ENCODE results near the gene MS4A6A.
"Not testable (repeated sequence)": the region's sequence is repeated elsewhere in the genome, so short reads cannot be mapped to it uniquely, and the experiment has no call there.

MS4A6A gene

DNA sequence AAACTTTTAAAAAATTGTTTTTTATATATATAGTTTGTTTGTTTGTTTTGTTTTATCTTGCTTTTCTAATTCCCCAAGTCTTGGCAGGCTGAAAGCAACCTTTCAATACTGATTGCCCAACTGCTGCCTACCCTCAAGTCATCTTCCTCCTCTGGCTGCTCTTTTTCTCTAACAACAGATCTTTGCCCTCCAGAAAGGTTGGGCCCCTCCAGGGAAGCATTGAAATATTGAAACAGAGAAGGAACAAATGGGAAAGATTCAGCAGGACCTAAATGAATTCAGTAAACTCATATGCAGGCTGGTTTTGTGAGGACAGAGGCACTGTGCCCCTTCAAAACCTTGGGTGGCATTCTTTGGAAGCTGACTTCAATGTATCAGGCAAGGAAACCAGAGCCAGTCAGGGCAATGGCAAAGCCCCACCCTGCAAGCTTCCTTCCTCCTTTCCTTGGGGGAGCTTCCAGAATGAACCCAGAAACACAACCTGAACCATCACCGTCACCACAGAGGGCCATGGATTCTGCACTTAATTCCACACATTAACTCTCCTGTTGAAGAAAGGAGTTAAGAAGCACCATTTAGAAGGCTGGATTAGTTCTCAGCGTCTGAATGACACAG, 815 bp upstream of the MS4A6A start:
- DNase-seq (ENCODE audit: low read depth, low spot score): no peak

DNA sequence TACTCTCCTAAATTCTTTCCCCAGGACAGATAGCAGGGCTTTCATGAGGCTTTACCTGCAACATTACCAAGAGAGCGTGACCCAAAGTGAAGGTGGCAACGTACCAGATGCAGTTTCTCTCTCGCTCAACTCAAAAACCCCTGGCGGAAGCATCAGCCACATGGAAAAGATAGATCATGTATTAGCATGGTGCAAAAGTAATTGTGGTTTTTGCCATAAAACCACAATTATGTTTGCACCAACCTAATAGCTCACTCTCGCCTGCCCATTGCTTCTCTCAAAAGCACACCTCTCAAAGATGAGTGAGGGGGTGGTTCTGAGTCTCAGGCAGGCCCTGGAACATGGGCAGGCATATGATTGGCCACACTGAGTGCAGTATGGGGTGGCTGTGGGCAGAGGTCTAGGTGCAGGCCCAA, 7.0 kb downstream of the MS4A6A start:
- no peak for DNase-seq (ENCODE audit: low read depth, low spot score)

DNA sequence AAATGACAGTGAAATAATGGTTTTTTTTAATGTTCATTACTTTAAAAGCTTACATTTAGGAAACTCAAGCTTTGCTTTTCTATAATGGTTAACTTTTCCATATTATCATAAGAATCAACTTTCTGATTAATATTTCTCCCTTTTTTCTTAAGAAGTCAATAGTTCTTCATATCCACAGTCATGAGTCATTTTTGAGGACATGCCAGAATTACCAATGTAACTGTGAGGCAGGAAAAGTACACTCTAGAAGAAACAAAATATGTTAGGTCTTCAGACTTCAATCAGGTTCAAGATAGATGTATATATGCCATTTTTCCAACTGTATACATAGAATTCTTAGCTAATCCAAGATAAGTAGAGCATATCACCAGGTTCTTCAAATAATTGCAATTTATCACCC, 10.9 kb downstream of the MS4A6A start:
- no peak for DNase-seq (ENCODE audit: low read depth, low spot score)

DNA sequence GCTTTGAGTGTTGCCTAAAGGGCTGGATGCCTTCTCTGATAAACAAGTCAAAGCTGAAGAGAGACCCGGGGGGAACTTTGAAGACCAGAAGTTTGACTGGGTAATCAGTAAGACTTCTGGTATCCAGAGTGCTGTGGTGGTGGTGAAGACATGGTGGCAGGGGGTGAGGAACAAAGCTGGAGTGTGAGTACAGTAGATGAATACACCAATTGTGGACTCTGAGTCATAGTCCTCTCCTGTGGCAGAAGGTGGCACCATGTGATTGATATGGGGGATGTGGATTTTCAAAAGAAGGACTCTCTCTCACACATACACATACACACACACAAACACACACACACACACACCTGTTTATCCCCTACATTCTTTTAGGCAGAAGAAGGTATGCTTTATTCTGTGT, 12.3 kb downstream of the MS4A6A start:
- DNase-seq (ENCODE audit: low read depth, low spot score): no peak

DNA sequence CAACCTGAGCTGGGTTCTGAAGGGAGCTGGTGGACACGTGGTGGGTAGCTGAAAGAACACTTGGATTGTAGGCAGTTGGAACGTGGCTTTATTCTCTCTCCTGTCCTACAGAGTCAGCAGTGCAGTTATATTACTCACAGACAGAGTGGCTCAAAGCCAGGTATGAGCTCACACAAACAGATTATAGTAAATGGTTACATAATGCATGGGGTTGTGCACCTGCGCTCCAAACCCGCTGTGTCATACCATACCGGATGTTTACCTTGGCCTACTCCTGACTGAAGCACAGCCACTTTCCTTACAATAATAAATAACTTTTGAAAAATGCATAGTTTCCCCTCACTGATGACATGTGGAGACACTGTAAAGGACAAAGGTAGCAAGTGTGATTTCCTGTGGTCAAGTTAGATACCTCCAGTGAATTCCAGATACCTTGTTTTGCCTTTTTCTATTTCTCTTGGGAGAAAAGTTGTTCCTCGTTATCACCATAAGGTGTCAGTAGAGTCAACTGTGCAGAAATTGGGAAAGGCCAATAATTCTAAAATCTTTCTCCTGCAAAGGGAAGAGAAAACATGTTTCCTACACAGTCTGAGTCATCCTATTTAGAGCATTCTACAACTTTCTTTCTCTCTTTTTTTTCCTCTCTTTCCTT, 13.5 kb downstream of the MS4A6A start:
- DNase-seq (ENCODE audit: low read depth, low spot score): peak; percentile 6

DNA sequence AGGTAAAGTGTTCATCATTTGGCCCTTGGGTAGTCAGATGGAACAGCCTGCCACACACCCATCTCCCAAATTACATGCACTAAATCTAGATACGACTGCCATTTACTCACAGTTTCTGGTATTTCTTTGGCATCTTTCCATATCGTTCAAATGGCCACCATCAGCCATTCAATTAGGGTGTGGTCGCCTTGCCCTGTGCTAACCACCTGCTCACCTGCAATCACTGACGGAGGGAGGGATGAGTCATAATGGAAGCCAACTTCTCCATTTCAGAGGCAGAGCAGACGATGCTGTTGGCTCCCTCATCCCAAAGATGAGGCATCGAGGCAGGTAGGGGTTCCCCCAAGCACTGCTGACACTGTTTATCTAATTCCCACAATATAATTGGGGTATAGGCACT, 14.6 kb downstream of the MS4A6A start:
- no peak for DNase-seq (ENCODE audit: low read depth, low spot score)

DNA sequence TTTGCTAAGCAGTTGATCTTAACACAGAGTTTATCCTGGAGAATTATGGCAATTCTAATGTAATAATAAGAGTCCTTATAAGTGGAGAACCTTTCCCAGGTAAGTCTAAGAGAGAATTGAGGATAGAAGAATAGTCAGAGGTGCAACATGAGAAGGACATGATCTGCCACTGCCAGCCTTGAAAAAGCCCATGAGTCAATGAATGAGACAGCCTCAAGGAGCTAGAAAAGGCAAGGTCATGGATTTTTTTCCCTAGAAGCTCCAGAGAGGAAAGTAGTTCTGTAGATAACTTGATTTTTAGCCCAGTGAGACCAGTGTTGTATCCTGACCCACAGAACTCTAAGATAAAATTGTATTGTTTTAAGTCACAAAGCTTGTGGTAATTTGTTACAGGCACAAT, 16.9 kb downstream of the MS4A6A start:
- DNase-seq (ENCODE audit: low read depth, low spot score): no peak

DNA sequence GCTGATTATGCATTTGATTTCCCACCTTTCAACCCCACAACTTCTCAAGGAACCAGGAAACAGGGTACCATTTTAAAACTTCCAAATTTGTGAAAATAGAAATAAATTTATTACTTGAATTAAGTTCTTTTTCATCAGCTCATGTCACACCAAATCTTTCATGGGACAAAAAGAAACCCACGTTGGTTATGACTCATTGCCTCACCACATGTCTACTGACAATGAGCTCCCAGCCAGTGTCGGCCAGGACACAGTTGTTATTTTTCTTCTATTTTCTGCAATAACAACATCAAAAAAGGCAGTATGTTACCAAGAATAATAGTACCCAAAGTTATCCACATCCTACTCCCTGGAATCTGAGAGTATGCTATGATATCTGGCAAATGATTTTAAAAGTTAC, 17.3 kb downstream of the MS4A6A start:
- DNase-seq (ENCODE audit: low read depth, low spot score): no peak

DNA sequence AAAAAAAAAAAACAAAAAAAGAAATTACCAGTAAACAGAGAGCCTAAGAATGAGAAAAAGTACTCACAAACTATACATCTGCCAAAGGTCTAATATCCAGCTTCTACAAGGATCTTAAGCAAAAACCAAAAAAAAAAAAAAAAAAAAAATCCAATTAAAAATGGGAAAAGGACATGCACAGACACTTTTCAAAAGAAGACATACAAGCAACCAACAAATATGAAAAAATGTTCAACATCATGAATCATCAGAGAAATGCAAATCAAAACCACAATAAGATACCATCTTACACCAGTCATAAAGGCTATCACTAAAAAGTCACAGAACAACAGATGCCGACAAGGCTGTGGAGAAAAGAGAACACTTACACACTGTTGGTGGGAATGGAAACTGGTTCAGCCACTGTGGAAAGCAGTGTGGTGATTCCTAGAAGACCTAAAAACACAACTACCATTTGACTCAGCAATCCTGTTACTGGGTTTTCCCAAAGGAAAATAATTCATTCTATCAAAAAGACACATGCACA, 18.3 kb downstream of the MS4A6A start:
- DNase-seq (ENCODE audit: low read depth, low spot score): no peak

DNA sequence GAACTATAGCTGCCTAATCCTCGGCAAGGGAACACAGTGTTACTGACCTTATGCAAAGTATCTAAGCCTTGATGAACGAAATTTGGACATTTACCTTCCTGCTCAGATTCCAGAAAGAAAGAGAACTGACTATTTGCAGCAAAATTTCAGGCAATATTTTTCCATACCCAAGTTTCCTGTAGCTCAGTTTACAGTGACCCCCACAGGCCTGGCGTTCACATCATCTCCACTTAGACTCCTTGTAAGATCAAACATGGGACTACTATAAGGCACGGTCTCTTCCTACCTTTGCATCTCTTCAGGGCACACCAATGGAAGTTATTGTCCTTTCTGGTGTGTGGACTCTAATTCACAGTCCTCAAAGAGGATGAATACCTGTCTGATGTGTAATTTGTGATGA, 21.1 kb downstream of the MS4A6A start:
- DNase-seq (ENCODE audit: low read depth, low spot score): no peak

DNA sequence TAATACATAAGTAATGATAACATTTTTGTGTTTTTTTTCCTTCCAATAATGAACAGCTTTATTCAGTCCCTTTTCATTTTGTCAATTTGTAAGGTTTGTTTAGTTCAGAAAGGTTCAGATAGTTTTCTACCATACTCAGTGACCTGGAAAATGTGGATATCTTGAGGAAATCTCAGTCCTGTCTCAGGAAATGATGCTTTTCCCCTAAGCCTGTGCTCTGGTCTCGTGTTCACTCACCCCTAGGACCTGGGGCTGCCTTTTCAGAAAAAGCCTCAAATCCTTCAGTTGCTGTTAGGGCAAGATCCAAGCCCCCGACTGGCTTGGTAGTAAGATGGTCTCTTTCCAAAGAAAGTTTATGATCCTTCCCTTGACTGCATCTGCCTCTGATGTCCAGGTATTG, 21.8 kb downstream of the MS4A6A start:
- no peak for DNase-seq (ENCODE audit: low read depth, low spot score)

DNA sequence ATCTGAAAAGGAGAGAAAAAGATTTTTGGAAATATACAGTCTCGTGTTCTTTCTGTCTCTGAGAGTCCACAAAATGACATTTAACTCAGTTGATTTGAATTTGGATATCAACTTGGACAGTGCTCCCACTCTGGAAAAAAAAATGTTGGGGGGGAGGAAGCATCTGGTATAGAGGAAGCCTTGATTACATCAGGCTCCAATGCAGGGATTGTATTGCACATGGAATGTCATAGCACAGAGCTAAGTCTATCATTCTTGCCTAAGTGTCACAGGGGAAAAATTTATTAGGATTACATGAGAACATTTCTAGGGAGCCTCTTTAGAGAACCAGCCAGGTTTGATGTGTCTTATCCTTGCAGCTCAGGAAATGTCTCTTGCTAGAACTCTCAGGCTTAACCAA, 23.0 kb downstream of the MS4A6A start:
- no peak for DNase-seq (ENCODE audit: low read depth, low spot score)

DNA sequence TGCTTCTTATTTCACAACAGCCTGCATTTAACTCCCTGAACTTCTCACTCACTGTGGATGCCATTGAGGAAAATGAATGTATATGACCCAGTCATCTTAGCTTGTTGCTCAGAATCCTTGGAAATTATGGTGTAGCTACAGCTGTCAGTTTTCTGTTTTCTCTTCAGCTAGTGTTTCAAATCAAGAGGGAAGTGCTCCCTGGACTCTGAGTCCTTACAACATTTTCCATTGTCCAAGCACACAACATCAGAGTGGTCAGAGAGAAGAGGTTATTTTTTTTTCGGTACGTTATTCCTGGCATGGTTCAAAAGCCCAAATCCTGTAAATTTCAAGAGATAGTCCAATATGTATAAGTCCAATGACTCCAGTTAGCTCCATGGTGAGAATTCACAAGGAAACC, 23.6 kb downstream of the MS4A6A start:
- no peak for DNase-seq (ENCODE audit: low read depth, low spot score)

DNA sequence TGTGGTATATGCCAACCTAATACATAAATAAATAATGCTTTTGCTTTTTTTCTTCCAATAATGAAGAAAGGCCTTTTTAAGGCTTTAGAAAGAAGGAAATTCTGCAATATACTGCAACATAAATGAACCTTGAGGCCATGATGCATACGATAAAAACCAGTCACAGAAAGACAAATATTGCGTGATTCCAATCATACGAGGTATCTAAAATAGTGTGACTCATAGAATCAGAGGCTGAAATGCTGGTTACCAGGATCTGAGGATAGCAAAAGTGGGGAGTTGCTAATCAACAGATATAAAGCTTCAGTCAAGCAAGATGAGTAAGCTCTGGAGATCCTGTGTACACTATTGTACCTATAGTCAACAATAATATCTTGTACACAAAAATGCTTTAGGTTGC, 24.2 kb downstream of the MS4A6A start:
- DNase-seq (ENCODE audit: low read depth, low spot score): no peak

DNA sequence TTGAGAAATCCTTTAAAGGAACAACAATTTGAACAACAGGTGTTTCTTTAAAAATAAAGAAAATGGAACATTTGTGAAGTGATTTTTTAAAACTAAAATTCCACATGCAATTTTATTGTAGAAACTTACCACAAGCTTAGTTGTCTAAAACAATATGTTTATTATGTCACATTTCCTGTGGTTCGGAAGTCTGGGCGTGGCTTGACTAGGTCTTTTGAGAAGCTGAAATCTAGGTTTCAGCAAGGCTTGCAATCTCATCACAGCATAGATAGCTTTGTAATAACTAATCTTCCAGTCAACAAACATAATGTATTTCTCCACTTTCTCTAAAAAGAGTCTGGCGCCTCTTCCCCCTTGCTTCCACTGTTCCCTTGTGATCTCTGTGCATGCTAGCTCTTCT, 27.0 kb downstream of the MS4A6A start:
- DNase-seq (ENCODE audit: low read depth, low spot score): no peak

DNA sequence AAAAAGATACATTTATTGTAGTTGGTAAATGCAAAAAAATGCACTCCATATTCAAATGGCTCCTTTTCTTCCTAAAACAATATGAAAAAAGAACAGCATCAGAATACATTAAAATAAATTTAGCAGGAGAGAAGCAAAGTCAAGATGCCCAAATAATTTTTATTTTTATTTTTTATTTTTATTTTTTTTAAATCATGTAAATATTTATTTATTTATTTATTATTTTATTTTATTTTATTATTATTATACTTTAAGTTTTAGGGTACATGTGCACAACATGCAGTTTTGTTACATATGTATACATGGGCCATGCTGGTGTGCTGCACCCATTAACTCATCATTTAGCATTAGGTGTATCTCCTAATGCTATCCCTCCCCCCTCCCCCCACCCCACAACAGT, 30.2 kb downstream of the MS4A6A start:
- not testable (repeated sequence) for DNase-seq (ENCODE audit: low read depth, low spot score)

DNA sequence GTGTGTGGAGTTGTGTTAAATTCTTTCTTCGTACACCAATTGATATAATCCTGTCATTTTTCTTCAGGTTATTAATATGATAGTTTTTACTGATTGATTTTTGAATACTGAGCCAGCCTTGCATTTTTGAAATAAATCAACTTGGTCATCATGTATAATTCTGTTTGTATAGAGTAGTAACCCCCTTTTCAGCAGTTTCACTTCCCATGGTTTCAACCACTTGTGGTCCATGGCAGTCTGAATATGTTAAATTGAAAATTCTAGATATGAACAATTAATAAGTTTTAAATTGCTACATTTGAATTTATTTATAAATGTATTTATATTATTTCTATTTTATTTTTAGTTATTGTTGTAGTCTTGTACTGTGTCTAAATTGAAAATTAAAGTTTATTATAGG, 32.6 kb downstream of the MS4A6A start:
- no peak for DNase-seq (ENCODE audit: low read depth, low spot score)

DNA sequence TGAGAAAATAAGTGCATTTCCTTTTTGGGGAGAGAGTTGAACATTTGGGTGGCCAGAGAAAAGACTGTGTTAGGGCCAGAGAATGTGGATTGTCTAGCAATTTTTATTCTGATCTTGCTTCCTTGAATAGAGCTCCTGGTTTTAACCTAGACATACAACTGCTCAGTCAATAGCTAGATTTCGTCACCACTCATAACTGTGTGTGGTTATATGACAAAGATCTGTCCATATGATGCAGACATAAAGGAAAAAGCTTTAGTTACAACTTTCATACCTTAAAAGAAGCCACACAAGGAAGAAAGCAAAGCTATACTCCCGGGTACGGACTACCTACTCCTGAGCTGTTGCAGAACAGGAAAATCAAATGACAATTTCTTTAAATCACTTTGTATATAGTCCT, 37.2 kb downstream of the MS4A6A start:
- no peak for DNase-seq (ENCODE audit: low read depth, low spot score)

DNA sequence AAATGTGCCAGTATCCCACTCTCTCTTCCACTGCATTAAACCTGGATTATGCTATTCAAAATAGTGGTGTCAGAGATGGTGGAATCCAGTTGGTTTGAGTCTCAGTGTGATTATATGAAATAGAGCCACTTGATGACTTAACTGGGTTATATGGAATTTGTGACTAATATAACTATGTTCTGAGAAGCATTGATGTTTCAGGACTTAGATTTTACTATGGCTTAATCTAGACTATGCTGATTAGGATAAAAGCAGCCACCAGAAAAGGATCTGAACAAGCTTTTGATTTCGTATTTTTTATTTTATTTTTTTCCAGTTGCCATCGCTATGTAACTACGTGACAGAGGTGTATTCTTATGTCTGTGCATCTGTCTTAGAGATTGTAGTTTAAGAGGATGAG, 39.1 kb downstream of the MS4A6A start:
- DNase-seq (ENCODE audit: low read depth, low spot score): no peak

DNA sequence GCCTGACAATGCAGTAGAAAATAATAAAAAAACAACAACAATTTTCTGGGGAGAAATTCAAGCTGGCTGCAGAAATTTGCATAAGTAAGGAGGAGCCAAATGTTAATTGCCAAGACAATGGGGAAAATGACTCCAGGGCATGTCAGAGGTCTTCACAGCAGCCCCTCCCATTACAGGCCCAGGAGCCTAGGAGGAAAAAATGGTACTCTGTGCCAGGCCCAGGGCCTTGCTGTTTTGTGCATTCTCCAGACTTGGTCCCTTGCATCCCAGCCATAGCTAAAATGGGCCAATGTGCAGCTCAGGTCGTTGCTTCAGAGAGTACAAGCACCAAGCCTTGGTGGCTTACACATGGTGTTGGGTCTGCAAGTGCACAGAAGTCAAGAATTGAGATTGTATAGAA, 49.0 kb downstream of the MS4A6A start:
- DNase-seq (ENCODE audit: low read depth, low spot score): no peak

DNA sequence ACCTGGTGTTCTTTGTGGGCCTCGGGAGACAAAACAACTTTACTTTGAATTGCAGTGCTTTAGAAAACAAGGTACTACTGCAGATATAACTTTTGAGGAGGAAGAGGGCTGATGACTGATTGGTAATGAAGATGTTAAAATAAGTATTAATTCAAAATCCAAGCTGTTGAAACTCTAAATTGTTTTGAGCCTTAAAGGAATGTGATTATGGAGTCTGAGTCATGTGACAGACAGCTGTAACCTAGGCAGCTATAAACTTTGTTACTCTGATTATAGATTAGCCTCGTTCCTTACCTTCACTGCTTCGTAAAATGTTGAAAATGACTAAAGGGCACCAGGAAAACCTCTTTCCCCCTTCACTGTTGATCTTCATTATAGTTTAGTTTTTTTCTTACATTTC, 51.0 kb downstream of the MS4A6A start:
- no peak for DNase-seq (ENCODE audit: low read depth, low spot score)

DNA sequence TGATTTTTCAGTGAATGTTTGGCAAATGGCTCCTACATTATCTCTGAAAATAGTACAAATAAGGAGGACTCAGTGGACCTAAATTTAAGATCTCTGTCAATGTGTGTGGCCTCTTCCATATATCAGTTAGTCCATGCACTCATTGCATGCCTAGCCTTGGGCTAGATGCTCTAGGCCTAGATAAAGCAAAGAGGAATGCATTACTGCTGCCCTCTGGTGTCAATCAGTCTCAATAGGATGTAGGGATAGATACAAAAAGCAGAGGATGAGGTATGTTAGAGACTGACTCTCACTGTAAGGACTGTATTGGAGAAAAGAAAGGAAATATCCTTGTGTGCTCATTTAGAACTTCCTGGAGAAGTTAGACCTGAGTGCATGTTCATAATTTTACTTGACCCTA, 52.4 kb downstream of the MS4A6A start:
- peak; percentile 2 for DNase-seq (ENCODE audit: low read depth, low spot score)

DNA sequence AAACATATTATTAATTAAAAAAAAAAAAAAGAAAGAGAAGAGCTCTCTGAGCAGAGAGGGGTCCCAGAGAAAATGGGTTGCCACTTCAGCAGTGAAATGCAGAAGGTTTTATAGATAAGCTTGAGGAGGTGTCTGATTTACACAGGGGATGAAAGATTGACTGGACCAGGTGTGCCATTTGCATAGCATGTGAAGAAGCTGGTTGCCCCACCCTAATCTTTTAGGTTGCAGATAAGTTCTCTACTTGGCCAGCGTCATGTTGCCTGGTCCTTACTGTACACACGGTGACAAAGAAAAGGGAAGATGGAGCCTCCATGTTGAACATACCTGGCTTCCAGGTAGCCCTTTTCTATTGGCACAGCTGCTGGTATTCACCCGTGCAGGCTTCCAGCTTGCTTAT, 53.0 kb downstream of the MS4A6A start:
- no peak for DNase-seq (ENCODE audit: low read depth, low spot score)

DNA sequence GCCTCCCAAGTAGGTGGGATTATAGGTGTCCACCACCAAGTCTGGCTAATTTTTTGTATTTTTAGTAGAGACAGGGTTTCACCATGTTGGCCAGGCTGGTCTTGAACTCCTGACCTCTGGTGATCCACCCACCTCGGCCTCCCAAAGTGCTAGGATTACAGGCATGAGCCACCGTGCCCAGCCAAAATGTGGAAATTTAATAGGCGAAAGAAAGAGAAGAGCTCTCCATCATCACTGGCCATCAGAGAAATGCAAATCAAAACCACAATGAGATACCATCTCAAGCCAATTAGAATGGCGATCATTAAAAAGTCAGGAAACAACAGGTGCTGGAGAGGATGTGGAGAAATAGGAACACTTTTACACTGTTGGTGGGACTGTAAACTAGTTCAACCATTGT, 54.0 kb downstream of the MS4A6A start:
- DNase-seq (ENCODE audit: low read depth, low spot score): not testable (repeated sequence)

Data from astrocyte of the hippocampus (primary cell).